HepG2 (cell line): ENCODE results near the gene CRADD. TPM values are rescaled to one million over a fixed set of nuclear protein-coding genes. Genes with fewer than 3 reads are reported as not detected.

ENCODE experiments used
- ARID4A ChIP-seq: sonication (generic); formaldehyde crosslinking; IDR thresholded peaks from 2 replicates; pipeline ENCODE4 v1.5.0; 2020; ENCODE audit warnings: mild to moderate bottlenecking, missing genetic modification reagents, borderline replicate concordance
- BRCA1 ChIP-seq: sonication (generic); formaldehyde crosslinking; IDR thresholded peaks from 2 replicates; pipeline ENCODE4 v1.4.0; 2020; ENCODE audit warnings: missing genetic modification reagents
- CBX5 ChIP-seq: sonication (generic); formaldehyde crosslinking; IDR thresholded peaks from 2 replicates; pipeline ENCODE4 v1.4.0; 2020; ENCODE audit warnings: missing genetic modification reagents, borderline replicate concordance
- ESRRA ChIP-seq: sonication (generic); formaldehyde crosslinking; IDR thresholded peaks from 2 replicates; pipeline ENCODE4 v1.5.1; 2020; ENCODE audit warnings: mild to moderate bottlenecking, low read depth, missing genetic modification reagents
- ETV6 ChIP-seq: sonication (generic); formaldehyde crosslinking; conservative IDR thresholded peaks from 2 replicates; pipeline ENCODE4 v1.4.0; 2020; ENCODE audit warnings: missing genetic modification reagents
- FOXK2 ChIP-seq: fragments of 450-650 bp; IDR thresholded peaks from 2 replicates; pipeline ENCODE4 v1.6.1; 2016
- GATA4 ChIP-seq: sonication (generic); IDR thresholded peaks from 2 replicates; pipeline ENCODE4 v1.6.1; 2016; ENCODE audit warnings: antibody characterized with exemption, low read depth, borderline replicate concordance
- GATAD1 ChIP-seq: IDR thresholded peaks from 2 replicates; pipeline ENCODE4 v1.6.1; 2016; ENCODE audit warnings: missing genetic modification reagents, missing compliant biosample characterization
- ISX ChIP-seq: sonication (generic); formaldehyde crosslinking; conservative IDR thresholded peaks from 2 replicates; pipeline ENCODE4 v1.5.0; 2020; ENCODE audit warnings: missing genetic modification reagents
- NFIB ChIP-seq: sonication (generic); formaldehyde crosslinking; IDR thresholded peaks from 2 replicates; pipeline ENCODE4 v1.9.0; 2021; ENCODE audit warnings: missing genetic modification reagents, mild to moderate bottlenecking, borderline replicate concordance
- PHF20 ChIP-seq: sonication (generic); formaldehyde crosslinking; IDR thresholded peaks from 2 replicates; pipeline ENCODE4 v1.5.0; 2020; ENCODE audit warnings: mild to moderate bottlenecking, missing genetic modification reagents
- RBFOX2 ChIP-seq: fragments of 200-400 bp; formaldehyde crosslinking; IDR thresholded peaks from 2 replicates; pipeline ENCODE4 v1.6.1; 2017; ENCODE audit warnings: low read depth, mild to moderate bottlenecking, low read length
- SMAD1 ChIP-seq: sonication (generic); formaldehyde crosslinking; IDR thresholded peaks from 2 replicates; pipeline ENCODE4 v1.4.0; 2020; ENCODE audit warnings: missing genetic modification reagents, low read depth, mild to moderate bottlenecking, borderline replicate concordance
- THRA ChIP-seq: sonication (generic); formaldehyde crosslinking; IDR thresholded peaks from 2 replicates; pipeline ENCODE4 v1.4.0; 2020; ENCODE audit warnings: missing genetic modification reagents, borderline replicate concordance
- ZNF160 ChIP-seq: sonication (generic); formaldehyde crosslinking; IDR thresholded peaks from 2 replicates; pipeline ENCODE4 v1.8.0; 2022; ENCODE audit warnings: mild to moderate bottlenecking, inconsistent platforms, missing genetic modification reagents
- ZNF3 ChIP-seq: IDR thresholded peaks from 2 replicates; pipeline ENCODE4 v1.7.0; 2017; ENCODE audit warnings: inconsistent platforms
- ZNF317 ChIP-seq: sonication (generic); formaldehyde crosslinking; IDR thresholded peaks from 2 replicates; pipeline ENCODE4 v1.5.0; 2020; ENCODE audit warnings: mild to moderate bottlenecking, missing genetic modification reagents
- ZNF572 ChIP-seq: sonication (generic); formaldehyde crosslinking; IDR thresholded peaks from 2 replicates; pipeline ENCODE4 v1.5.1; 2020; ENCODE audit warnings: mild to moderate bottlenecking, missing genetic modification reagents
- ZNF737 ChIP-seq: sonication (generic); formaldehyde crosslinking; IDR thresholded peaks from 2 replicates; pipeline ENCODE4 v1.5.0; 2020; ENCODE audit warnings: missing genetic modification reagents, mild to moderate bottlenecking, borderline replicate concordance
- polyA plus RNA-seq, 8 experiments: library from polyadenylated mRNA; depleted of rRNA in 3 of 8; stranded (reverse) in 7 of 8; unstranded in 1 of 8; fragments of >200 nt; fragmentation: Illumina TruSeq in 4 of 8; extraction: Trizol in 4 of 8; gene quantifications; 2 replicates each; pipeline versions ENCODE4 v1.2.1 to v1.2.3, GENCODE V29; 2011 to 2016; ENCODE audit warnings: low read depth in 4 of 8, missing spikeins in 1 of 8, mixed read lengths in 1 of 8; ENCODE audit not compliant: insufficient read depth in 1 of 8
- total RNA-seq, 5 experiments: library from RNA; depleted of rRNA; stranded (reverse); fragments of >200 nt; fragmentation: Illumina TruSeq; extraction: Trizol; gene quantifications; 2 replicates each; pipeline ENCODE4 v1.2.3, GENCODE V29; 2016; ENCODE audit warnings: low read depth in 1 of 5
- TF ChIP-seq, protein P1 (sequence below): IDR thresholded peaks from 2 replicates; pipeline ENCODE4 v1.6.1; 2016; ENCODE audit warnings: missing compliant biosample characterization, missing genetic modification reagents, borderline replicate concordance
- TF ChIP-seq, protein P2 (sequence below): IDR thresholded peaks from 2 replicates; pipeline ENCODE4 v1.6.1; 2016; ENCODE audit warnings: missing biosample characterization, missing genetic modification reagents, low read depth

CRADD gene
- total and polyA plus RNA-seq, 2 of the 13 experiments (the other 11 are each of a cell fraction or from before 2014, with no cell fraction given), result 12.4 to 18.8 TPM

DNA sequence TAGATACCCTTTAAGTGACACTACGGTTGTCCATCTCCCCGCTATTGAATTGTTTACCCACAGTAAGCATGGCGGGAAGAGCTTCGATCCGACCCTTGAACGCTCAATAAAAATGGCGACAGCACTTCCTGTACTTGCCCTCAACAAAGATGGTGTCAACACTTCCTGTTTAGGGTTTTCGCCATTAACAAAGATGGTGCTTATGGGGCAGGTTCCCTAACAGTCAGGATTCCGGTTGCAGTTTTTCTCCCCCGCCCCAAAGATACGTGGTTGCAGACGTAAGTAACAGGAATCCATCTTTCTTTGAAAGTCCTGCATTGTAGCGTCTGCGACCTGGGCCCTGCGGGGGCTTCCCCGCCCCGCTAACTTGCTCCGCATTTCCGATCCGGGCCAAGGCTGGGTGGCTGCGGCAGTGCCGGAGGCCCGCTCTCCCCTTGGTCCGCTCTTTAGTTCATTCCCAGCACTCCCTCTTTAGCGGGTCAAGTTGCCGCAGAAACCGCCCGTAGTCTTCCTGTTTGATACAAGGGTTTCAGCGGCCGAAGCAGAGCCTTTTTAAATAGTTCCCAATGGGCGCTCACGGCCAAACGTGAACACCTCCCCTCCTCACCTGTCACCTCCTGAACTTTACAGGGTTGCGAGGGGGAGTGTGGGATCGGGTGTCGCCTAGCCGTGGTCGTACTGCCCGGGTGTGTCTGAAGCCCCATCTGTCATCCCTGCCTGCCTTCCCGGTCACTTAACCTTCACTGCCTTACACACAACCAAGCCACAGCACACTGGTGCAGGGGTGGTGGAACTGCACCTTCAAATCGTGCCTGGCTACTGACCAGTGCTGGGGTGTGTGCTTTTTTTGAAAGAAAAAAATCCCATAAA, at the start of gene CRADD (continued):
- TF ChIP-seq ZNF317 (CRISPR knock-in tag) (no peak), ETV6 (CRISPR knock-in tag) (no peak), ZNF737 (no peak), ESRRA (no peak), PHF20 (CRISPR knock-in tag) (peak; percentile 83), ISX (CRISPR knock-in tag) (no peak), GATAD1 (CRISPR knock-in tag) (peak; percentile 82), BRCA1 (CRISPR knock-in tag) (no peak), CBX5 (0 out of 2 replicates have a peak, but pooled peaks have one; percentile 76), THRA (CRISPR knock-in tag) (no peak; the same call in 1 of the 2 replicates), FOXK2 (0 out of 2 replicates have a peak, but pooled peaks have one; percentile 57), ZNF3 (no peak; the same call in 1 of the 2 replicates), ZNF572 (peak; percentile 79; the same call in 1 of the 2 replicates), RBFOX2 (peak; percentile 79), ARID4A (CRISPR knock-in tag) (peak; percentile 61), NFIB (CRISPR knock-in tag) (no peak), GATA4 (peak; percentile 40; the same call in 1 of the 2 replicates), ZNF160 (no peak), SMAD1 (peak; percentile 49; the same call in 1 of the 2 replicates)
- TF ChIP-seq, protein P1, sequence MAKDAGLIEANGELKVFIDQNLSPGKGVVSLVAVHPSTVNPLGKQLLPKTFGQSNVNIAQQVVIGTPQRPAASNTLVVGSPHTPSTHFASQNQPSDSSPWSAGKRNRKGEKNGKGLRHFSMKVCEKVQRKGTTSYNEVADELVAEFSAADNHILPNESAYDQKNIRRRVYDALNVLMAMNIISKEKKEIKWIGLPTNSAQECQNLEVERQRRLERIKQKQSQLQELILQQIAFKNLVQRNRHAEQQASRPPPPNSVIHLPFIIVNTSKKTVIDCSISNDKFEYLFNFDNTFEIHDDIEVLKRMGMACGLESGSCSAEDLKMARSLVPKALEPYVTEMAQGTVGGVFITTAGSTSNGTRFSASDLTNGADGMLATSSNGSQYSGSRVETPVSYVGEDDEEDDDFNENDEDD (CRISPR knock-in tag), result peak; percentile 82; the same call in 1 of the 2 replicates
- TF ChIP-seq, protein P2, sequence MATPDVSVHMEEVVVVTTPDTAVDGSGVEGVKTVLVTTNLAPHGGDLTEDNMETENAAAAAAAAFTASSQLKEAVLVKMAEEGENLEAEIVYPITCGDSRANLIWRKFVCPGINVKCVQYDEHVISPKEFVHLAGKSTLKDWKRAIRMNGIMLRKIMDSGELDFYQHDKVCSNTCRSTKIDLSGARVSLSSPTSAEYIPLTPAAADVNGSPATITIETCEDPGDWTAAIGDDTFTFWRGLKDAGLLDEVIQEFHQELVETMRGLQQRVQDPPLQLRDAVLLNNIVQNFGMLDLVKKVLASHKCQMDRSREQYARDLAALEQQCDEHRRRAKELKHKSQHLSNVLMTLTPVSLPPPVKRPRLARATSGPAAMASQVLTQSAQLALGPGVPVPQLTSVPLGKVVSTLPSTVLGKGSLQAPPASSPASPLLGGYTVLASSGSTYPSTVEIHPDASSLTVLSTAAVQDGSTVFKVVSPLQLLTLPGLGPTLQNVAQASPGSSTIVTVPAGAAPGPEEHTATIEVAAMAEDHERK, result 0 out of 2 replicates have a peak, but pooled peaks have one; percentile 58
